ENCODE results near the gene AK5. TPM values are rescaled to one million over a fixed set of nuclear protein-coding genes. Genes with fewer than 3 reads are reported as not detected.
"Not testable (repeated sequence)": the region's sequence is repeated elsewhere in the genome, so short reads cannot be mapped to it uniquely, and the experiment has no call there.

Gene AK5
- total RNA-seq, 1 donor from 2014 or later = not detected

DNA sequence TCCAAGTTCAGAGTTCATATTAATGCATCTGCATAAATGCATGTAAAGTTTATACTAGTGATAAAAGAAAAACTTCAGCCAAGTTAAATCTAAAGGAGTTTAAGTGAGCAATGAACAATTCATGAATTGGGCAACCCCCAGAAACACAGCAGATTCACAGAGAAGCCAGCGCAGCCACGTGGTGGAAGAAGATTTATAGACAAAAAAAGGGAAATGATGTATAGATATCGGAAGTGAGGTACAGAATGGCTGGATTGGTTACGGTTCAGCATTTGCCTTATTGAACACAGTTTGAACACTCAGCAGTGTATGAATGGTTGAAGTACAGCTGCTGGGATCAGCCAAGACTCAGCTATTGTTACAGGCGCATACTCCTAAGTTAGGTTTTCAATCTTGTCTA is 5.7 kb downstream of the AK5 start:
- ATAC-seq = no peak

- ATAC-seq = no peak
Measured at GRCh38 chr1:77288275-77288674, 6.5 kb downstream of the AK5 start.

GRCh38 chr1:77290576-77290975 is 8.8 kb downstream of the AK5 start:
- ATAC-seq = no peak

DNA sequence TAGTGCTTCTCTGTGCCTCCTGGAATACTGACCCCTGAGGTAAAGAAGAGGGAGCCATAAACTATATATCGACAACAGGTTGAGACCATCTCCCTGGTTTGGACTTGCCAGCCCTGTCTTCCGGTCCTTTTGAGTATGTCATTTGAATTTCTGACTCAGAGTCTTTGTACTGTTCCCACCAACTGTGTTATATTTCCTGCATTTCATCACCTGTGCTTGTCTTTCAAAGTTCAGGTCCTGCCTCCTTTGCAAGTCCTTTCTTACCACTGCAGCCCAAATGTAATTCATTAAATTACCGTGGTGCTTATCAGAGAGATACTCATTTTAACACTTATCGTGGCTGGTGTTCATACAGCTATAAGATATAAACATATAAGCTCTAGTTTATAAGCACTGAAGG is 10.7 kb downstream of the AK5 start:
- no peak for ATAC-seq

- no peak for ATAC-seq
Measured at GRCh38 chr1:77300566-77300965, 18.7 kb downstream of the AK5 start.

DNA sequence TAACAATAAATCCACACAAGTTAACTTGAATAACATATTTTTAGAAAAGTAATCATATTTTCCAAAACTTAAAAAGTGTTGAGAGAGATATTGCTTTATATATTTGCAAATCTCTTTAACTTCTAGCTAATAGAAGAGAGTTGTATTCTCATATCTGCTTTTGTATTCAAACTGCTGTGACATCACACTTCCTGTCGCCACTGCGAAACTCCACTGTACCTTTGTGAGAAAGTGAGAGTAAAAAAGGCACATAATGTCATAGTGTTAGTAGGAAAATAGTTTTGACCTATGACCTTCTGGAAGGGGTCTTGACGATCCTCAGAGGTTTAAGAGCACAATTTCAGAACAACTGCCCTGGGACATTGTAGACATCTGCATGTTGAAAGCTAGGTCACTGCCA is 21.6 kb downstream of the AK5 start:
- ATAC-seq = no peak

DNA sequence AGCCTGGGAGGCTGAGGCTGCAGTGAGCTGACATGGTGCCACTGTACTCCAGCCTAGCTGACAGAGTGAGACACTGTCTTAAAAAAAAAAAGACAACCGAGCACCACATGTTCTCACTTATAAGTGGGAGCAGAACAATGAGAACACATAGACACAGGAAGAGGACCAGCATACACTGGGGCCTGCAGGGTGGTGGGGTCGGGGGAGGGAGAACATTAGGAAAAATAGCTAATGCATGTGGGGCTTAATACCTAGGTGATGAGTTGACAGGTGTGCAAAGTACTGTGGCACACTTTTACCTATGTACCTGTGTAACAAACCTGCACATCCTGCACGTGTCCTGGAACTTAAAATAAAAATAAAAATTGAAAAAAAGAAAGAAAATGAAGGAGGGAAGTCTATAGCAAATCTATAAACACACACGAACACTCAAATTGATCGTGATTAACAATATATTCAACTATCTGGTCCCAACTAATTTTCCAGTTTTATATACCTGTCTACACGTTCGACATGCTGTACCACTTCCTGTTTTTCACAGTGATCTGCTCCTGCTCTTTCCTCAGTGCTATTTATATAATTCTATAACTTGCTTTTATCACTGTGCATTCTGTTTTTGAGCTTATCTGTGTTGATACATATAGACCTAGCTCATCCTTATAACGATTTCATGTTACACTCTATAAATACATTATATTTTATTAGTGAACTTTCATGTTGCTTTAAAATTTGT is 27.2 kb downstream of the AK5 start:
- ATAC-seq = no peak

- no peak for ATAC-seq
Measured at GRCh38 chr1:77310924-77311323, 29.1 kb downstream of the AK5 start.

DNA sequence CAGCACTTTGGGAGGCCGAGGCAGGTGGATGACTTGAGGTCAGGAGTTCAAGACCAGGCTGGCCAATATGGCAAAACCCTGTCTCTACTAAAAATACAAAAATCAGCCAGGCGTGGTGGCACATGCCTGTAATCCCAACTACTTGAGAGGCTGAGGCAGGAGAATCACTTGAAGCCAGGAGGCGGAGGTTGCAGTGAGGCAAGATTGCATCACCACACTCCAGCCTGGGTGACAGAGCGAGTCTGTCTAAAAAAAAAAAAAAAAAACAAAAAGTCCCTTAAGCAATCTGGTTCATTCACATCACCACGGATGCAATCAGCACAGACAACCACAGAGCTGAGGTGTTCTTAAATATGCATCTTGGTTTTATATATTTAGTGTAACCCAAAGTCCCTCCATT is 30.5 kb downstream of the AK5 start:
- not testable (repeated sequence) for ATAC-seq

DNA sequence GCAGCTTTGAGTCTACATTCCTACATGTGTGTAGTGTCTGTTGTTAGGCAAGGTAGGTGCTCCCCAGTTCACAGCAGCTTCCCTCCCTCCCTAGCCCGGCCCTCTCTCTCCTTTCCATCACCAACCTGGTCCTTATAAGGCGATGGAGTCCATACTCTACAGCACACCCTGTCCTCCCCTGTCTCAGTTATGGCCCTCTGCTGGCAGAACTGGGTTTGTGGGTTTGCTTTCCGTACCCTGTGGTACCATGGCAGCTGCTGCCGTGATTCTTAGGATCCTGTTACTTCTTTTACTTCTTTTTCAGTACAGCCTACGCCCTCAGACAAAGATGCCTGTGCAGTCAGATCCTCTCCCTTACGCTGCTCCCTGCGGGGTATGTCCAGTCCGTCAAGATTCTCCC is 31.7 kb downstream of the AK5 start:
- ATAC-seq = peak; percentile 44

GRCh38 chr1:77316006-77316405 is 34.2 kb downstream of the AK5 start:
- no peak for ATAC-seq

GRCh38 chr1:77316966-77317365 is 35.1 kb downstream of the AK5 start:
- no peak for ATAC-seq

- no peak for ATAC-seq
Measured at GRCh38 chr1:77319036-77319705, 37.4 kb downstream of the AK5 start.

DNA sequence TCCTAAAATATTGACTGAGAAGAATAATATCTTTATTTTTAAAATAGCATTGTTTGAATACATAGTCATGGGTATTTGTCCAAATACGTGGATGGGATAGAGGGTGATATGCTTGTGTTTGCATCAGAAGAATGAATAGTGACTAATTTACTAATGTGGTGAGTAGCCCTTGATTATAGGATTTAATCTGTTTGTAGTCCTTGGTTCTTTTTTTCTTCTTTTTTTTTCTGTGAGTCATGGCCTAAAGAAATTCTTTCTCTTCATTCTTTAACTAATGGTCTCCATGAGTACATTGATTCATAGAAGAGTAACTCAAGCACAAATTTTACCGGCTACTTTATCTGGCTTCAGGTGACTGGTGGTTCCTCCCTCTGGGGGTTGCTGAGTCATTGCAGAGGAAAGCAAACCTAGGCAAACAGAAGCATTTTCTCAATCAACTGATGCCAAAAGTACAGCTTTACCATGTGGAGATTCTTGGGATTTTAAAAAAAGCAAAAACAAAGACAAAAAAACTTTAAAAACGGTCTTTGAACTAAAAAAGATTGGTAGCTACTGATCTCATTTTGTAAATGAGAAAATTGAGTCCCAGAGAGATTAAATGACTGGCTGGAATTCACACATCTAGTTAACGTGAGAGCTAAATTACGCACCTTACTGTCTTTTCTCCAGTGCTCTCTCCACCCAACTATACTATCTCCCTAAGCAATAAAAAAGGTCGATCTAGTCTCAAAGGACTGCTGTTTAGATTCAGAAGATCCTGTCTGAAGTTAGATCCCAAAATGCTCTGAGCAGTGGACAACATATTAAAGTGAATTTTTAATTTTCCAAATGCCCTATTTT is 40.5 kb downstream of the AK5 start:
- ATAC-seq = no peak

- ATAC-seq = no peak
Measured at GRCh38 chr1:77333501-77333900, 51.7 kb downstream of the AK5 start.

DNA sequence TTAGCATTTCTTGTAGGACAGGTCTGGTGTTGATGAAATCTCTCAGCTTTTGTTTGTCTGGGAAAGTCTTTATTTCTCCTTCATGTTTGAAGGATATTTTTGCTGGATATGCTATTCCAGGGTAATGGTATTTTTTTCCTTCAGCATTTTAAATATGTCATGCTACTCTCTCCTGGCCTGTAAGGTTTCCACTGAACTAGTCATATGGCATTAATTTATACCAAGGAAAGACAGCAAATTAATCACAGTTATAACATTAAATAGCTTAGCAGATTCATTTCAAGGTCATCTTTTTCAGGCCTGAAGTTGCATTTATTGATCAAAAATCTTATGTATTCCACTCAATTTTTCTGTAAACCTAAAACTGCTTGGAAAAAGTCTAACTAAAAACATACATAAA is 54.9 kb downstream of the AK5 start:
- no peak for ATAC-seq

GRCh38 chr1:77339326-77339725 is 57.5 kb downstream of the AK5 start:
- ATAC-seq = no peak

GRCh38 chr1:77341195-77341594 is 59.4 kb downstream of the AK5 start:
- ATAC-seq = no peak

DNA sequence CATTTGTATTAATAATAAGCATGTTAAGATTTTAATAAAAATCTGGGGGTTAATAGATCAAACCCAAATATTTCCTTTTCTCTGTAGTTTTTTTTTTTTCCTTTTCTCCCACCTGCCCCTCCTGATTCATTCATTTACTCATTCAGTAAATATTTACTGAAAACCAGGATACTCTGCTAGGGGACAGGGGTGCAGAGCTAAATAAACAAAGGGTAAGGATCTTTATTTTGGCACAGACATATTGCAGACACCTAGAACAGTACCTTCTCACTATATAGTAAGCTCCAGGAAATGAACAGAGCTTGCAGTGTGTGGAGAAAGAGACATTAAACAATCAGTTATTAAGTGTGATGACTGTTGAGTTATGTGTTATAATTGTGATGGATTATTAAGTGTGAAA is 60.9 kb downstream of the AK5 start:
- ATAC-seq = no peak

- ATAC-seq = no peak
Measured at GRCh38 chr1:77347646-77348045, 65.8 kb downstream of the AK5 start.

GRCh38 chr1:77348549-77348948 is 66.7 kb downstream of the AK5 start:
- ATAC-seq = no peak

DNA sequence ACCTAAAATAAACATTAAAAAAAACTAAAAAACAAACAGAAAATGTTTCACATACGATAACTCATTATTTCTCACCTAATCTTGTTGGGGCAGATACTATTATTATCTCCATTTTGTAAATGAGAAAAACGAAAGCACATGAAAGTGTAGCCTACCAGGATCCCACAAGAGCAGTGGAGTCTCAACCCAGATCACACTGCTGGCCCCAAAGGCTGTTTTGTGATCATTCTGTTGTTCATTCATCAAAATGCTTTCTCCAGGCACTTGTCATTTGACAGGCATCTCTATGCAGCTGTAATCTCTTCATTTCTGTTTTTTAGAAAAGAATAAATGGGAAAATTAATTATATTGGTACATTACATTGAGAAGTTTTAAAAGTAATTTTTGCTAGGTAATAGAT is 67.5 kb downstream of the AK5 start:
- ATAC-seq = no peak

DNA sequence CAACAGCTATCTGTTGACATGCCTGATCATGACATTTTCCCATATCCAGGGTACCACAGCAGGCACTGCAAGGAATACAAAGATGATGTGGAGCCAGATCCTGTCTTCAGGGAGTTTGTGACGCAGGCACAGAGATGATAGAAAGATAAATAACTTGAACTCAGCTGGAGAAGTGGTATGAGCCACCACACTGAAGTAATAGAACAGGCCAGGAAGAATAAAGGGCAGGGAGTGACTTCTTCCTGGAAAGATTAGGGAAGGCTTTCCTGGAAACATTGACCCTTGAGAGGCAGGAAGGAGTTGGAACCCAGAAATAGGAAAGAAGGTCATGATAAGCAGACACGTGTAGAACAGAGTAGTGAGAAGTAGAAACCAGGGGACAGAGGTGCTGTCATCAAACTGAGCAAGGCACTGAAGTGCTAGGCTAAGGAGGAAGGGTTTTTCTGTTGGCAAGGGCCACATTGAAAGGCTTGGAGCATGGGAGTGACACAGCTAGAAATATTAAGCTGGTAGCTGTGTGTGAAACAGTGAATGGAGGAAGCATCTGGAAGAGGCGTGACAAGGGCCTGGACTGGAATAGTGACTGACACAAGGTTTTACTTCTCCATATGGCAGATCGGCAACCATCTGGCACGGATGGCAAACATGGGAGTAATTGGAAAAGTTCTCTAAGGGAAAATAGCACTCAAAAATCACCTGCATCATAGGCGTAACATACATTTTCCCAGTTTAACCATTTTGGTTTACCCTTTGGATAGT is 68.4 kb downstream of the AK5 start:
- no peak for ATAC-seq
